PC-3 (cell line): ENCODE results near the gene TMEM143. TPM values are rescaled to one million over a fixed set of nuclear protein-coding genes. Genes with fewer than 3 reads are reported as not detected.

Experiments
- ATAC-seq: fragments of 200-7000 bp; cut with Tn5 transposase; 2 replicates; pipeline ENCODE4 v1.9.1; 2020; ENCODE audit warnings: mild to moderate bottlenecking, moderate library complexity
- BruUV-seq: library from RNA; stranded (reverse); fragments of 400-500 nt; replicated peaks from 2 replicates; lab custom pipeline; 2021; lab: Mats Ljungman, UMichigan
- CTCF ChIA-PET: fragments of 300-600 bp; sonication (Branson Sonifier 250); formaldehyde crosslinking; loops from one replicate; lab custom pipeline; 2022; ENCODE audit warnings: antibody characterized with exemption; lab: Charles Lee
- POLR2A ChIA-PET: fragments of 300-600 bp; sonication (Branson Sonifier 250); formaldehyde crosslinking; loops from one replicate; lab custom pipeline; 2022; ENCODE audit warnings: antibody characterized with exemption; ENCODE audit not compliant: unreplicated experiment; lab: Charles Lee
- DNase-seq: peaks from one replicate; pipeline ENCODE4 v3.0.0-alpha.2; 2015
- H2AFZ ChIP-seq: fragments of 300-600 bp; sonication (generic); 2 replicates; pipeline ENCODE4 v1.6.0; 2016; ENCODE audit warnings: antibody characterized with exemption, low read length
- H3F3A ChIP-seq: fragments of 300-600 bp; sonication (generic); one replicate; pipeline ENCODE4 v1.6.0; 2017; ENCODE audit warnings: antibody characterized with exemption, low read length, control low read depth, mild to moderate bottlenecking; ENCODE audit not compliant: unreplicated experiment
- H3K27ac ChIP-seq: fragments of 300-600 bp; sonication (generic); 2 replicates; pipeline ENCODE4 v1.5.1; 2016; ENCODE audit warnings: mild to moderate bottlenecking, low read length
- H3K27me3 ChIP-seq: fragments of 300-600 bp; sonication (generic); 2 replicates; pipeline ENCODE4 v1.6.1; 2016; ENCODE audit warnings: low read length, mixed read lengths
- H3K36me3 ChIP-seq: fragments of 300-600 bp; sonication (generic); 2 replicates; pipeline ENCODE4 v1.6.1; 2016; ENCODE audit warnings: low read depth, mixed run types, low read length, mixed read lengths
- H3K4me1 ChIP-seq: fragments of 300-600 bp; sonication (generic); 2 replicates; pipeline ENCODE4 v1.5.1; 2016; ENCODE audit warnings: low read length; ENCODE audit not compliant: insufficient read depth
- H3K4me2 ChIP-seq: fragments of 300-600 bp; sonication (generic); 2 replicates; pipeline ENCODE4 v1.6.0; 2016; ENCODE audit warnings: low read length
- H3K4me3 ChIP-seq: fragments of 300-600 bp; sonication (generic); 2 replicates; pipeline ENCODE4 v1.5.1; 2016; ENCODE audit warnings: mild to moderate bottlenecking, low read length, mixed read lengths
- H3K79me2 ChIP-seq: fragments of 300-600 bp; sonication (generic); 2 replicates; pipeline ENCODE4 v1.6.1; 2017; ENCODE audit warnings: low read length, mixed read lengths
- H3K9ac ChIP-seq: fragments of 300-600 bp; sonication (generic); 2 replicates; pipeline ENCODE4 v1.6.0; 2016; ENCODE audit warnings: mild to moderate bottlenecking, low read length
- H3K9me2 ChIP-seq: fragments of 300-600 bp; sonication (generic); replicated peaks from 2 replicates; pipeline ENCODE4 v1.6.1; 2016; ENCODE audit warnings: mixed run types, low read length, mixed read lengths
- H3K9me3 ChIP-seq: fragments of 300-600 bp; sonication (generic); 2 replicates; pipeline ENCODE4 v1.6.1; 2016; ENCODE audit warnings: low read length, mixed read lengths
- H4K20me1 ChIP-seq: fragments of 300-600 bp; sonication (generic); 2 replicates; pipeline ENCODE4 v1.6.1; 2016; ENCODE audit warnings: low read length, mixed read lengths
- EZH2 ChIP-seq: fragments of 300-600 bp; sonication (generic); IDR thresholded peaks from one replicate; pipeline ENCODE4 v1.6.1; 2017; ENCODE audit warnings: antibody characterized with exemption, mild to moderate bottlenecking, low read length; ENCODE audit not compliant: unreplicated experiment
- EZH2phosphoT487 ChIP-seq: fragments of 300-600 bp; sonication (generic); IDR thresholded peaks from 2 replicates; pipeline ENCODE4 v1.6.1; 2018; ENCODE audit warnings: mild to moderate bottlenecking, antibody characterized with exemption, low read length, borderline replicate concordance
- intact Hi-C: fragments of 100-400 bp; cut with micrococcal nuclease; formaldehyde crosslinking; loops from 2 replicates; pipeline ENCODE4 v1.9.0; 2023
- total RNA-seq: library from RNA; depleted of rRNA; stranded (reverse); fragments of >200 nt; gene quantifications from 2 replicates; pipeline ENCODE4 v1.2.3, GENCODE V29; 2014
- TF ChIP-seq, protein P1 (sequence below): fragments of 300-600 bp; sonication (generic); conservative IDR thresholded peaks from 2 replicates; pipeline ENCODE4 v1.5.1; 2017; ENCODE audit warnings: antibody characterized with exemption, low read depth, mild to moderate bottlenecking, low read length

TMEM143 gene
- total RNA-seq, 1 experiment from 2014 or later: 7.1 TPM

DNA sequence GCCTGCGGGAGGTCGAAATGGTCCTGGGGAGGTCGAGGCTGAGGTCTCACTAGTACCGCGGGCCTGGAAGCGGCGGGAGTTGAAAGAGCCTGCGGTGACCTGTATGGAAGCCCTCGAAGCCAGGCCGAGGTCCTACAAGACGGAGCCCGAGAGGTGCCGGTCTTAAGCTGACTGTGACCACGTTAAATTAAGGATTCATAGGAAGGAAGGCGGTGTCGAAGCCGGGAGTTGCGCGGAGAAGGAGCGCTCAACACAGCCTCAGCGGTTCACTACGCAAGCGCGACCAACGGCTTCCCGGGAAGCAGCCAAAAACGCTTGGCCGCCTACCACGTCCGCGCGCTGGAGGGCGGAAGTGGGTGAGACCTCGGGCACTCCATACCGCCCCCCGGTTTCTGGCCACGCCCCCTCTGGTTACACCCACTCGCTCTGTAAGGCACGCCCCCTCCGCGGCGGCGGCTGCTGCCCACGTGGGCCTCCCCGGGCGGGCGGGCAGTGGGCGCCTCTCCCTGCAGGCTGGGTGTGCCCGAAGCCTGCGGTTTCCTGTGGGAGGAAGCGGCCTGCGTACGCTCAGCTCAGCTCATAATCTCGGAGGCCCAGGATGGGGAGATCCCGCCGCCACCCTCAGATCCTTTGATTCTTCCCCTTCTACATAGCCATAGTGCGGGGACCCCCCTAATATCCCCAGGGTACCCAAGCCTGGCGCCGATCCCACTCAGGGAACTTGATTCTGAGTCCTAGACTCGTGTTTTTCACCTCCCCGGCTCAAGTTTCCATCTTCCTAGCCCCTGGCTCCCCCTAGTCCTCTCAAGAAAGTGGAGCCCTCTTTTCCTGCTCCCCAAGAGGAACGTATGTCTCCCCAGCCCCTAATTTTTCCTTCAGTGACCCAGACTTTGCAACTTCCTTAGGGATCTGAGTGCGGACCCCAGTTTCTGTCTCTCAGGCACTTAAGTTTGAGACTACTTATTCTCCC lies 41.8 kb downstream of the TMEM143 start:
- TF ChIP-seq, protein P1, sequence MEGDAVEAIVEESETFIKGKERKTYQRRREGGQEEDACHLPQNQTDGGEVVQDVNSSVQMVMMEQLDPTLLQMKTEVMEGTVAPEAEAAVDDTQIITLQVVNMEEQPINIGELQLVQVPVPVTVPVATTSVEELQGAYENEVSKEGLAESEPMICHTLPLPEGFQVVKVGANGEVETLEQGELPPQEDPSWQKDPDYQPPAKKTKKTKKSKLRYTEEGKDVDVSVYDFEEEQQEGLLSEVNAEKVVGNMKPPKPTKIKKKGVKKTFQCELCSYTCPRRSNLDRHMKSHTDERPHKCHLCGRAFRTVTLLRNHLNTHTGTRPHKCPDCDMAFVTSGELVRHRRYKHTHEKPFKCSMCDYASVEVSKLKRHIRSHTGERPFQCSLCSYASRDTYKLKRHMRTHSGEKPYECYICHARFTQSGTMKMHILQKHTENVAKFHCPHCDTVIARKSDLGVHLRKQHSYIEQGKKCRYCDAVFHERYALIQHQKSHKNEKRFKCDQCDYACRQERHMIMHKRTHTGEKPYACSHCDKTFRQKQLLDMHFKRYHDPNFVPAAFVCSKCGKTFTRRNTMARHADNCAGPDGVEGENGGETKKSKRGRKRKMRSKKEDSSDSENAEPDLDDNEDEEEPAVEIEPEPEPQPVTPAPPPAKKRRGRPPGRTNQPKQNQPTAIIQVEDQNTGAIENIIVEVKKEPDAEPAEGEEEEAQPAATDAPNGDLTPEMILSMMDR: no peak
- TF ChIP-seq EZH2 (no peak), EZH2phosphoT487 (peak; percentile 70)
- Histone ChIP-seq H3K9me3 (no peaks in the 10 kb centered on the region), H3K36me3 (no peaks in the 10 kb centered on the region), H2AFZ (peak overlapping the region; percentile 99), H3K79me2 (no peaks in the 10 kb centered on the region), H3K9ac (peak overlapping the region; percentile 79), H3K27ac (peak overlapping the region; percentile 88), H3K27me3 (no peaks in the 10 kb centered on the region), H3K9me2 (no peaks in the 10 kb centered on the region), H3K4me1 (peaks cover 42% of the 10 kb centered on the region), H3F3A (no peaks in the 10 kb centered on the region), H3K4me2 (peak overlapping the region; percentile 98), H3K4me3 (peak overlapping the region; percentile 74), H4K20me1 (no peaks in the 10 kb centered on the region)
- TSS peak; percentile 59 for BruUV-seq
- DNase-seq (peak; percentile 96), ATAC-seq (peak; percentile 61)
- POLR2A ChIA-PET: interaction anchor here (0.7 to 1.4 kb wide), 2 partner anchors 11 to 12 kb away, joined by 4 to 11 read pairs; no protein-coding TSS in a partner anchor
- CTCF ChIA-PET: interaction anchor here (0.6 to 1.8 kb wide), 2 partner anchors 12 to 184 kb away, joined by 4 to 38 read pairs; no protein-coding TSS in a partner anchor
- intact Hi-C loops: loop anchor here (1.0 to 2.0 kb wide), 2 partner anchors 11 to 69 kb away; partner anchors contain the start of gene KDELR1

DNA sequence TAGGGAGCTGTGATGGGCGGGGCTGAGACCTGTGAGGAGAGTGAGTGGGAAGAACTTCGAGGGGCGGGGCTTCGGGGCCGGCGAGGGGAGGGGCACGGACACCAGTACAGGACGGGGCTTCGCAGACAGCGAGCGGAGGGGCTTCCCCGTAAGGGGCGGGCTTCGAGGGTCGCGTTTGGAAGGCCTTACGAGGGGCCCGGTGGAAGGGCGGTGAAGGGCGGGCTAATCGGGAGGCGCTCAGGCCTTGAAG lies 42.4 kb downstream of the TMEM143 start:
- DNase-seq: peak; percentile 92
- POLR2A ChIA-PET: interaction anchor here (1.4 kb wide), 1 partner anchor 12 kb away, joined by 11 read pairs; no protein-coding TSS in a partner anchor
- TF ChIP-seq EZH2phosphoT487 (no peak), EZH2 (no peak)
- TF ChIP-seq, protein P1: no peak
- Histone ChIP-seq H3F3A (no peaks in the 10 kb centered on the region), H3K27me3 (no peaks in the 10 kb centered on the region), H3K27ac (peak overlapping the region; percentile 88), H2AFZ (peak overlapping the region; percentile 99), H3K9ac (peak overlapping the region; percentile 79), H3K9me3 (no peaks in the 10 kb centered on the region), H3K9me2 (no peaks in the 10 kb centered on the region), H3K4me2 (peak overlapping the region; percentile 98), H3K36me3 (no peaks in the 10 kb centered on the region), H3K4me1 (peaks cover 48% of the 10 kb centered on the region), H4K20me1 (no peaks in the 10 kb centered on the region), H3K79me2 (no peaks in the 10 kb centered on the region), H3K4me3 (peak overlapping the region; percentile 74)
- CTCF ChIA-PET: interaction anchor here (1.8 kb wide), 1 partner anchor 12 kb away, joined by 38 read pairs; no protein-coding TSS in a partner anchor
- BruUV-seq: no TSS peak
- peak; percentile 72 for ATAC-seq
- intact Hi-C loops: loop anchor here (1.0 to 2.0 kb wide), 2 partner anchors 12 to 70 kb away; partner anchors contain the start of gene KDELR1
